HG03558 (cell line): ENCODE measurements around the gene ARHGAP19.

Experiments
- ATAC-seq: cut with Tn5 transposase; IDR thresholded peaks from one replicate; pipeline ENCODE4 v1.9.1; 2021; ENCODE audit warnings: moderate number of reproducible peaks; ENCODE audit not compliant: unreplicated experiment; ENCODE audit errors: extremely low read depth

The ARHGAP19 gene

GRCh38 chr10:97235353-97235752 lies 57.1 kb downstream of the ARHGAP19 start:
- no peak for ATAC-seq

- ATAC-seq: no peak
Observed at GRCh38 chr10:97234400-97234799, 58.0 kb downstream of the ARHGAP19 start.

GRCh38 chr10:97230146-97230545 lies 62.3 kb downstream of the ARHGAP19 start:
- no peak for ATAC-seq

GRCh38 chr10:97229322-97230015 lies 63.0 kb downstream of the ARHGAP19 start:
- no peak for ATAC-seq

- no peak for ATAC-seq
Observed at GRCh38 chr10:97228775-97229157, 63.7 kb downstream of the ARHGAP19 start.

GRCh38 chr10:97228130-97228774 lies 64.2 kb downstream of the ARHGAP19 start:
- ATAC-seq: no peak

GRCh38 chr10:97226398-97226797 lies 66.0 kb downstream of the ARHGAP19 start:
- no peak for ATAC-seq

GRCh38 chr10:97224483-97225435 lies 67.7 kb downstream of the ARHGAP19 start:
- ATAC-seq: no peak

- ATAC-seq: no peak
Observed at GRCh38 chr10:97222326-97222961, 70.0 kb downstream of the ARHGAP19 start.

GRCh38 chr10:97220355-97220754 lies 72.1 kb downstream of the ARHGAP19 start:
- ATAC-seq: no peak

- no peak for ATAC-seq
Observed at GRCh38 chr10:97217299-97217698, 75.1 kb downstream of the ARHGAP19 start.

- no peak for ATAC-seq
Observed at GRCh38 chr10:97215619-97216260, 76.7 kb downstream of the ARHGAP19 start.

GRCh38 chr10:97213431-97213830 lies 79.0 kb downstream of the ARHGAP19 start:
- ATAC-seq: no peak

- no peak for ATAC-seq
Observed at GRCh38 chr10:97211229-97211628, 81.2 kb downstream of the ARHGAP19 start.

GRCh38 chr10:97210543-97210960 lies 81.9 kb downstream of the ARHGAP19 start:
- ATAC-seq: no peak

- no peak for ATAC-seq
Observed at GRCh38 chr10:97207756-97208346, 84.6 kb downstream of the ARHGAP19 start.

- ATAC-seq: no peak
Observed at GRCh38 chr10:97207131-97207530, 85.3 kb downstream of the ARHGAP19 start.

- ATAC-seq: no peak
Observed at GRCh38 chr10:97204826-97205679, 87.4 kb downstream of the ARHGAP19 start.

GRCh38 chr10:97203220-97203619 lies 89.2 kb downstream of the ARHGAP19 start:
- ATAC-seq: no peak
